Astrocyte of the spinal cord (primary cell): ENCODE results near the gene PTPN2.

ENCODE experiments used
- DNase-seq: peaks from one replicate; pipeline ENCODE4 v3.0.0; 2011; ENCODE audit warnings: low read depth, low spot score
- H3K4me3 ChIP-seq: 2 replicates; pipeline ENCODE4 v1.5.1; 2011; ENCODE audit warnings: low read depth, mild to moderate bottlenecking, low read length, moderate library complexity
- CTCF ChIP-seq: IDR thresholded peaks from 2 replicates; pipeline ENCODE4 v1.5.1; 2012; ENCODE audit warnings: low read depth, mild to moderate bottlenecking, low read length, inconsistent platforms
- in situ Hi-C: cut with HindIII; loops from 2 replicates; pipeline ENCODE4 v1.10.0; 2017; ENCODE audit warnings: low sequenced_read_pairs

The PTPN2 gene

GRCh38 chr18:12841070-12841469 is 43.0 kb downstream of the PTPN2 start:
- no peak overlapping the region for H3K4me3 ChIP-seq
- DNase-seq: no peak
- no peak for TF ChIP-seq CTCF
- in situ Hi-C loops: no loop called here

GRCh38 chr18:12840382-12840781 is 43.7 kb downstream of the PTPN2 start:
- no peak for TF ChIP-seq CTCF
- DNase-seq: no peak
- H3K4me3 ChIP-seq: no peak overlapping the region
- in situ Hi-C loops: no loop called here

GRCh38 chr18:12839526-12840196 is 44.4 kb downstream of the PTPN2 start:
- in situ Hi-C loops: no loop called here
- DNase-seq: peak; percentile 29
- TF ChIP-seq CTCF: no peak
- no peak overlapping the region for H3K4me3 ChIP-seq

- in situ Hi-C loops: no loop called here
- TF ChIP-seq CTCF: no peak
- no peak for DNase-seq
- H3K4me3 ChIP-seq: no peak overlapping the region
Measured at GRCh38 chr18:12839057-12839525, 44.9 kb downstream of the PTPN2 start.

GRCh38 chr18:12838178-12838634 is 45.8 kb downstream of the PTPN2 start:
- TF ChIP-seq CTCF: no peak
- no peak overlapping the region for H3K4me3 ChIP-seq
- in situ Hi-C loops: no loop called here
- DNase-seq: peak; percentile 84

GRCh38 chr18:12837747-12838146 is 46.3 kb downstream of the PTPN2 start:
- no peak overlapping the region for H3K4me3 ChIP-seq
- no peak for TF ChIP-seq CTCF
- peak; percentile 56 for DNase-seq
- in situ Hi-C loops: no loop called here

GRCh38 chr18:12836551-12836950 is 47.5 kb downstream of the PTPN2 start:
- DNase-seq: no peak
- H3K4me3 ChIP-seq: no peak overlapping the region
- no peak for TF ChIP-seq CTCF
- in situ Hi-C loops: no loop called here
